ENCODE measurements around the gene ADPRM. TPM values are rescaled to one million over a fixed set of nuclear protein-coding genes. Genes with fewer than 3 reads are reported as not detected.

The ADPRM gene
- polyA plus RNA-seq, 1 donor (not counting 4 experiments of a cell fraction or from before 2014, with no cell fraction given): 15.0 TPM

GRCh38 chr17:10757647-10758046 is 60.3 kb downstream of the ADPRM start:
- Histone ChIP-seq H3K4me1 (ENCODE audit: control insufficient read depth, extremely low read depth, insufficient read depth, low read length) (no peaks in the 10 kb centered on the region), H2AFZ (ENCODE audit: control insufficient read depth, low read length) (no peak overlapping the region), H3K9ac (ENCODE audit: control insufficient read depth, extremely low read depth, insufficient read depth, low read length) (no peak overlapping the region), H3K9me1 (ENCODE audit: control insufficient read depth, extremely low read depth, insufficient read depth, low read length) (no peaks in the 10 kb centered on the region), H3K27ac (ENCODE audit: control insufficient read depth, insufficient read depth, low read length) (no peak overlapping the region), H3K79me2 (ENCODE audit: control insufficient read depth, insufficient read depth, low read length) (no peaks in the 10 kb centered on the region), H3K9me3 (ENCODE audit: control insufficient read depth, low read depth, low read length) (no peaks in the 10 kb centered on the region), H4K20me1 (ENCODE audit: control insufficient read depth, extremely low read depth, insufficient read depth, low read length) (no peaks in the 10 kb centered on the region), H3K4me2 (ENCODE audit: control insufficient read depth, extremely low read depth, insufficient read depth, low read depth, low read length) (no peak overlapping the region), H3K36me3 (ENCODE audit: control insufficient read depth in 2 of 2, extremely low read depth in 1 of 2, insufficient read depth in 2 of 2, low read length in 2 of 2) (no peaks in the 10 kb centered on the region), H3K4me3 (ENCODE audit: control insufficient read depth in 2 of 3, extremely low read depth in 1 of 3, insufficient read depth in 2 of 3, low read depth in 1 of 3, low read length in 3 of 3) (no peak overlapping the region), H3K27me3 (ENCODE audit: control insufficient read depth, extremely low read depth, insufficient read depth, low read length) (no peaks in the 10 kb centered on the region)
- FAIRE-seq (no peak), DNase-seq (ENCODE audit: low read depth, low spot score) (no peak)
- TF ChIP-seq EZH2 (IDR thresholded peaks at IDR 0.05; ENCODE audit: low read length): no peak
- TF ChIP-seq CTCF (optimal IDR thresholded peaks at IDR 0.05 in 1 of 3, IDR thresholded peaks at IDR 0.05 in 1 of 3, conservative IDR thresholded peaks at IDR 0.05 in 1 of 3; ENCODE audit: extremely low read depth in 1 of 3, insufficient read depth in 2 of 3, low read length in 3 of 3): no peak
- dilution Hi-C loops (cut with MboI; ENCODE audit: extremely low pct_ligation_motif_present, low sequenced_read_pairs): no loop called here

- dilution Hi-C loops (cut with MboI; ENCODE audit: extremely low pct_ligation_motif_present, low sequenced_read_pairs): no loop called here
- H3K9me1 ChIP-seq (ENCODE audit: control insufficient read depth, extremely low read depth, insufficient read depth, low read length): no peaks in the 10 kb centered on the region
- H3K27me3 ChIP-seq (ENCODE audit: control insufficient read depth, extremely low read depth, insufficient read depth, low read length): no peaks in the 10 kb centered on the region
- TF ChIP-seq EZH2 (IDR thresholded peaks at IDR 0.05; ENCODE audit: low read length): no peak
- TF ChIP-seq CTCF (optimal IDR thresholded peaks at IDR 0.05 in 1 of 3, IDR thresholded peaks at IDR 0.05 in 1 of 3, conservative IDR thresholded peaks at IDR 0.05 in 1 of 3; ENCODE audit: extremely low read depth in 1 of 3, insufficient read depth in 2 of 3, low read length in 3 of 3): no peak
- FAIRE-seq (no peak), DNase-seq (ENCODE audit: low read depth, low spot score) (no peak)
- H3K9ac ChIP-seq (ENCODE audit: control insufficient read depth, extremely low read depth, insufficient read depth, low read length): no peak overlapping the region
- no peaks in the 10 kb centered on the region for H3K9me3 ChIP-seq (ENCODE audit: control insufficient read depth, low read depth, low read length)
- H3K4me2 ChIP-seq (ENCODE audit: control insufficient read depth, extremely low read depth, insufficient read depth, low read depth, low read length): no peak overlapping the region
- H2AFZ ChIP-seq (ENCODE audit: control insufficient read depth, low read length): no peak overlapping the region
- no peak overlapping the region for H3K4me3 ChIP-seq (ENCODE audit: control insufficient read depth in 2 of 3, extremely low read depth in 1 of 3, insufficient read depth in 2 of 3, low read depth in 1 of 3, low read length in 3 of 3)
- no peaks in the 10 kb centered on the region for H3K4me1 ChIP-seq (ENCODE audit: control insufficient read depth, extremely low read depth, insufficient read depth, low read length)
- H3K79me2 ChIP-seq (ENCODE audit: control insufficient read depth, insufficient read depth, low read length): no peaks in the 10 kb centered on the region
- no peaks in the 10 kb centered on the region for H3K36me3 ChIP-seq (ENCODE audit: control insufficient read depth in 2 of 2, extremely low read depth in 1 of 2, insufficient read depth in 2 of 2, low read length in 2 of 2)
- no peaks in the 10 kb centered on the region for H4K20me1 ChIP-seq (ENCODE audit: control insufficient read depth, extremely low read depth, insufficient read depth, low read length)
- H3K27ac ChIP-seq (ENCODE audit: control insufficient read depth, insufficient read depth, low read length): no peak overlapping the region
Observed at GRCh38 chr17:10758062-10758461, 60.7 kb downstream of the ADPRM start.

Other genes with a start within 250 kb of the ADPRM start
- gene MYH4, start 228.0 kb upstream of the ADPRM start, polyA plus RNA-seq: not detected in 3 replicates
- not detected in 3 replicates for gene MYH1, start 179.1 kb upstream of the ADPRM start, polyA plus RNA-seq
- gene MYH2, start 147.9 kb upstream of the ADPRM start, polyA plus RNA-seq: not detected in 3 replicates
- gene MYH3, start 40.3 kb upstream of the ADPRM start, polyA plus RNA-seq: 0.67 to 0.83 TPM (median 0.76 TPM) in 3 replicates
- 20.8 to 28.3 TPM (median 22.8 TPM) in 3 replicates for gene SCO1, start 61 bp upstream of the ADPRM start, polyA plus RNA-seq
- gene TMEM220, start 32.4 kb downstream of the ADPRM start, polyA plus RNA-seq: 2.1 to 3.3 TPM (median 2.4 TPM) in 3 replicates
- gene TMEM238L, start 106.5 kb downstream of the ADPRM start, polyA plus RNA-seq: 0.26 TPM in 1 of 3 replicates, not detected in the others
- gene PIRT, start 140.5 kb downstream of the ADPRM start, polyA plus RNA-seq: not detected in 3 replicates